GM19239 (cell line): Measurements from ENCODE around the gene ARMC6.

Source experiments
- DNase-seq: peaks from one replicate; pipeline ENCODE4 v3.0.0; 2011; ENCODE audit warnings: low spot score; ENCODE audit not compliant: insufficient read length
- FAIRE-seq: peaks from 2 replicates; lab custom pipeline; 2011; peaks lifted over from hg19 to GRCh38; lab: Jason Lieb, UNC

The ARMC6 gene

DNA sequence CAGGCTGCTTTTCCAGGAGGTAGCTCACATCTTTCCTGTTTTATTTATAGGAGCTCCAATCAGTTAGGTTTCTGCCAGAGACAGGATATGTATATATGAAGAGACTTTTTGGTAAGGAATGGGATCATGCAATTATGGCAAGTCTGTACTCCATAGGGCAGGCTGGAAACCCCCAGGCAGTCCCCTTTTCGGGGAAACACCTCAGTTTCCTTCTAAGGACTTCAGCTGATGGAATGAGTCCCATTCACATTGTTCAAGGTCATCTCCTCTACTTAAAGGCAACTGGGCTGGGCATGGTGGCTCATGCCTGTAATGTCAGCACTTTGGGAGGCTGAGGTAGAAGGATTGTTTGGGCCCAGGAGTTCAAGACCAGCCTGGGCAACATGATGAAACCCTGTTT is 19.5 kb downstream of the ARMC6 start:
- FAIRE-seq (no peak), DNase-seq (no peak)

DNA sequence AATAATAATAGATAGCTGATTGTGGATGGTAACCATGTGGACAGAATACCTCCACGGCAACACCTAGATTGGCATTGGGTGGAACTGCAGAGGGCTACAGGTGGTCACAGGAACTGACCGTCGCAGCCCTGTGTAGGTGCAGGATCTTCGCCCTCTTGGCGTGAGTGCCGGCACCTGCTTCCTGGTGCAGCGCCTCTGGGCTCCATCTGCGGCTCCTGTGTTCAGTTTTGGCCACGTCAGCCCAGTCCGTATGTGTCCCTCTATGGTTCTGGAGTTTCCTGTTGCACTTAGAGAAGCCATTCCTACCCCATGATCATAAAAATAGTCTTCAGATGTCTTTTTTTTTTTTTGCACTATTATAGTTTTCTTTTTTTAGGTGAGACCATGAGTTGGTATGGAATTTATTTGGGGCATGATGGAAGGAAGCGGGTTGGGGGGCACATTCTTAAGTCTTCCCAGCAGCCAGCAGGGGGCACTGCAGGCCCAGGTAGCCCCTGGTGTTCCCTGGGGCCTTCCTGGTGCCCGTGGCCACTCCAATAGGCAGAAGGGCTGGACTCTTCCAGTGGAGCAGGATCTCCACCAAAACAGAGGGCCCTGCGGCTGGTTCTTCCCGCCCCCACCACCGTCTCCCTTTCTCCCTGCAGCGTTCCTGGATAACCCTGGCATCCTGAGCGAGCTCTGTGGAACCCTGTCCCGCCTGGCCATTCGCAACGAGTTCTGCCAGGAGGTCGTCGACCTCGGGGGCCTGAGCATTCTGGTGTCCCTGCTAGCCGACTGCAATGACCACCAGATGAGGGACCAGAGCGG is 20.3 kb downstream of the ARMC6 start:
- no peak for FAIRE-seq
- DNase-seq, result no peak

DNA sequence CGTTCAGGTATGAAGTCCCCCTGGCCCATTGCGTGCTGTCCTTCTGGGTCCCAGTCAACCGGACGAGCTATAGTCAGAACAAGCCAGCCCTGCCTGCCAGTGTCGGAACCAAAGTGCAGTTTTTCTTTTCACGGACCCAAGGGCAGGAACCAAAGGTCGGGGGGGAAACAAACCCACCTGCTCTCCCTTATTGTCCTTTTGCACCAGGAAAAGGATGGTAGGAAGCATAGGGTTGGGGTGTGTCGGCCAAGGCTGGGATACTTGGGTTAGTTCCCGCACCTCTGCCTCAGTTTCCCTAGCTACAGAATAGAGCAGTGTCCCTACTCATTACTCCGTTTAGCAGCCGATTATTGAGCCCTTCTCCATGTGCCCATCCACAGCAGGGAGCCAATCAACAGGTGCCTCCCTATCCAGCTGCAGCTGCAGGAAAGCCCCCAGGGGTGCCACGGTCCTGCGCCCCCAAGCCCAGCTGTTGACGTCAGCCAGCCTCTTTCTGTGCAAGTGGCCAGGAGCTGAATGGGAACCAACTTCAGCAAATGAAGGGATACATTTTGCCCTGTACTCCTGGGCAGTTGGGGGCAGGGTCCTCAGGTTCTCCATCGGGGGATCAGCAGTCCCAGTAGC is 21.0 kb downstream of the ARMC6 start:
- no peak for FAIRE-seq

DNA sequence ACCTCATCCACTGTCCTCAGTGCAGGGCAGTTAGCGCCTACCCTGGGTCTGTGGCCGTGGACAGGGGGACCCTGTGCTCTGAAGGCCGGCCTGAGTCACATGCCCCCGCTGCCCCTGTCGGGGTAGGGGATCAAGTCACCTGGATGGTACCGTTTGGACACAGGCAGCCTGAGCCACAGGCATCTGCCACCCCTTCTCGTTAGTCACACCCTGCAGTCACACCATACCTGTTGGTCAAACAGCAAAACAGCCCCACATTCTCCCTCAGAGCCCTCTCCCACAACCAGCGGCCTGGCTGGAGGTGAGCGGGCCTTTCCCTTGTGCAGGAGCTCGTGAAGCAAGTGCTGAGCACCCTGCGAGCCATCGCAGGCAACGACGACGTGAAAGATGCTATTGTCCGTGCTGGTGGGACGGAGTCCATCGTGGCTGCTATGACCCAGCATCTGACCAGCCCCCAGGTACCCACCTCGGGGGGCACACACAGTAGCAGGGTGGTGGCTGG is 21.6 kb downstream of the ARMC6 start:
- FAIRE-seq, result no peak
- no peak for DNase-seq

More for the DNA sequence above, 21.0 kb downstream of the ARMC6 start:
- no peak for DNase-seq

DNA sequence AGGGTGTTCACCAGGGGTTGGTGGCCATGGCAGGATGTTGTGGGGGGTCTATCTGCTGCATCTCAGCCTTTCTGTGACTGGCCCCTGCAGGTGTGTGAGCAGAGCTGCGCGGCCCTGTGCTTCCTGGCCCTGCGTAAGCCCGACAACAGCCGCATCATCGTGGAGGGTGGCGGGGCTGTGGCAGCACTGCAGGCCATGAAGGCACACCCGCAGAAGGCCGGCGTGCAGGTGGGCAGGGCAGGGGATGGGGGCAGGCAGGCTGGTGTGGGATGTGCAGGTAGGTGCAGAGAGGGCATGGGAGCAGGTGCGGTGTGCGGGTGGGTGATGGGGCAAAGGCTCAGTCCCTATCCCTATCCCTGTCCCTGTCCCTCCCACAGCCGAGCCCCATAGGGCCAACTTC is 22.3 kb downstream of the ARMC6 start:
- DNase-seq, result no peak
- no peak for FAIRE-seq

DNA sequence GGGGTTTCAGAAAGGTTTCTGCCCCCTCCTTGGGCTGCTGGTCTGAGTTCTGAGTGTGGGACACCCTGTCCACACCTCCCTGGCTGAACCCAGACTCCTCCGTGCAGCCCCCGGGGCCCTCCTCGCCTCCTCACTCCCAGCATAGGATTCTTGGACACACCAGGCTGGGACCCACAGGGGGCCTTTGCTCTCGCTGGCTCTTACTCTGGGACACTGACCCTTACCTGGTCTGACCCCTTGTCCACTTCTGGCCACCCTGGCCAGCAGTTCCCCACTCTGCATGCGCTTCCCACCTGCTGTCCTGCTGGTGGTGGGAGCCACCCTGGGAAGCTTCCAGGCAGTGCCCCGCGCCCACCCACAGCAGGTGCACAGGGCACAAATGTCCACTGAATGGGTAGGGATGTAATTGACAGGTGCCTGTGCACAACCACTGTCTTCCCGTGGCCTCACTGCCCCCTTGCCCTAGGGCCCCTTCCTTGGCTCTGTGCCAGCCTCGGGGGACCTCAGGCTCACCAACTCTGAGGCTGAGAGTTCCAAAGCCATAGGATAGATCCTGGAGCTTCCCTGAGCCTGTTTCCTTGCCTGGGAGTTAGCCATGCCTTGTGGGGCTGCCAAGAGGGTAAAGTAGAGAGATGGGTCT is 23.4 kb downstream of the ARMC6 start:
- DNase-seq, result no peak
- FAIRE-seq, result no peak

DNA sequence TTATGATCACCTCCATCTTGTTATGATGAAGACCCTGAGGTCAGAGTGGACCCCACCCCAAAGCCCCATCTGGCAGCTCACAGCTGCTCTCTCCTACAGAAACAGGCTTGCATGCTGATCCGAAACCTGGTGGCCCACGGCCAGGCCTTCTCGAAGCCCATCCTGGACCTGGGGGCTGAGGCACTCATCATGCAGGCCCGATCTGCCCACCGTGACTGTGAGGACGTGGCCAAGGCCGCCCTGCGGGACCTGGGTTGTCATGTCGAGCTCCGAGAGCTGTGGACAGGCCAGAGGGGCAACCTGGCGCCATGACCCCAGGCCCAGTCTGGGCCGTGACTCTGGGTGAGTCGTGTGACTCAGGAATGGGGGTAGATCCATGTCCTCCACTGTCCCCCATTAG is 23.9 kb downstream of the ARMC6 start:
- DNase-seq, result no peak
- no peak for FAIRE-seq

DNA sequence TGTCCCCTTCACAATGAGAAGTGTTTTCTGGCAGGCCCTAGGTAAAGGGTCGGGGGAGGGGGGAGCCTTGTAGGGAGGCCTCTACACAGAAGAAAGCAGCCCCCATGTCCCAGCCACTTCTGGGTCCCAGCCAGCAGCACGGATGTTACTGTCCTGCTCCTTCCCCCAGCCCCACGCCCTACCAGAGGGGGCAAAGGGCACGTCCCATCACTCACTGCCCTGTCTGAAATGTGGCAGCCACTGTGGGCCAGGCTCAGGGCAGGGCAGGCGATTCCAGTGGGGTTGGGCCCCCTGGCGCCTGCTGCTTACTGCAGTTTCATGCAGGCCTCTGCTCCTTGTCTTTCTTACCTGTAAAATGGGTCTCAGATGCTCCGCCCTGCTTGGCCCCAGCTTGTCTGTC is 24.3 kb downstream of the ARMC6 start:
- DNase-seq, result no peak
- FAIRE-seq, result no peak

DNA sequence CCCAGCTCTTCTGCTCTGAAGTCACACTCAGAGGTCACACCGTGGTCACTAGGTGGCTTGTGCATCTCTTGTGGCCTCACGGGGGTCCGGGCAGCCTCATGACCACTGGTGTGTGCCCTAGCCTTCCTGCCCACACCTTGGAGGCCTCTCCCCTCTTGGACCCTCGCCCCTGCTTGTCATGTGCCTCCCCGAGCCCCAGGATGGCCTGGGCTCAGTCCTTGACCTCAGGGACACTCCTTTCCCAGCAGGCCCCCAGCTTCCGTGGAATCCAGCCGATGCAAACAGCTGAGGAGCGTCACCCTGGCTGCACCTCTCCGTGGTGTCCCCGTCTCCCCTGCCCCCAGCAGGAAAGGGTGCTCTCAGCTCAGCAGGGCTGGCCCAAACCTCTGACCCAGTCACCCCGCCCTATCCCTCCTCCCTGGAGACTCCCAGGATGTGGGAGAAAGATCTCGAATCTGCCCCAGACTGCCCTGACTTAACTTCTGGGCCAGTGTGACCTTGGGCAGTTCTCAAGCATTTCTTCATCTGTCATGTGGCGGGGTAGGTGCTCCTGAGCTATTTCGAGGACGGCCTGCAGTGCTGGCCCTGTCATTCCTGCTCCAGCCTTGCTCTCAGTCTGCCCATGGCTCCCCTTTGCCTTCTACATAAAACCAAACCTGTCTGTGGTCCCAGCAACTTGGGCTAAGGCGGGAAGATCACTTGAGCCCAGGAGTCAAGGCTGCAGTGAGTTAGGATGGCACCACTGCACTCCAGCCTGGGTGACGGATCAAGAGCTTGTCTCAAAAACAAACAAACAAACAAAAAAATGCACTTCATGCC is 25.8 kb downstream of the ARMC6 start:
- FAIRE-seq, result no peak

DNA sequence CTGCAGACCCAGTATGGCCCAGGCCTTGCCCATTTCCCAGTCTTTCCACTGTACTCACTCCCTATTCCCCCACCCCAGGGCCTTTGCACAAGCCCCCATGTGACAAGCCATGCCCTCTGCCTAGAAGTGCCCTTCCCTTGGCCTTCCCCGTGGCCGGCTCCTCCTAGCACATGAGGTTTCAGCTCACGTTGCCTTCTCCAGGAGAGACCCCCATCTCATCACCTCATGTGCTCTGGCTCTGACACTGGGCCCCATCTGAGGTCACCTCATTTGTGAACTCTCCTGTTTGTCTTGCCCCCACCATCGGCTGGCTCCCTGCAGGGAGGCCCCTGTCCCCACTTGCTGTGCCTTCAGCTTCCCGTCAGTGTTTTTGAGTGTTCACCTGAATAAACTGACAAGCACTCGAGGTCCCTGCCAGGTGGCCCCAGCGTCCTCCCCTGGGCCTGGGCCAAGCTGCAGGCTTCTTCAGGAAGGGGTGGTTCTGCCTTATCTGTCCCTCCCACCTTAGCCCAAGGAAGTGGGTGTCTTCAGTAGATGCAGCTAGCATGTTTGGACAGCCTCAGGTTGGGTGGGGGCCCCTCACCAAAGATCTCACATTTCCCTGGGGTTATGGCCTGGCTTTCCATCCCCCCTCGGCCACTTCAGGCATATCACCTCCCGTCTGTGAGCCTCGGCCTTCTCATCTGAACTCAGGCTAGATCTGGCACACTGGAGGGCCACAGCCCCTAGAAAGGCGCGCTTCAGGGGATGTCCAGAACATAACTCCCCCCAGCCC is 26.6 kb downstream of the ARMC6 start:
- FAIRE-seq (no peak), DNase-seq (no peak)

More for the DNA sequence above, 25.8 kb downstream of the ARMC6 start:
- no peak for DNase-seq

DNA sequence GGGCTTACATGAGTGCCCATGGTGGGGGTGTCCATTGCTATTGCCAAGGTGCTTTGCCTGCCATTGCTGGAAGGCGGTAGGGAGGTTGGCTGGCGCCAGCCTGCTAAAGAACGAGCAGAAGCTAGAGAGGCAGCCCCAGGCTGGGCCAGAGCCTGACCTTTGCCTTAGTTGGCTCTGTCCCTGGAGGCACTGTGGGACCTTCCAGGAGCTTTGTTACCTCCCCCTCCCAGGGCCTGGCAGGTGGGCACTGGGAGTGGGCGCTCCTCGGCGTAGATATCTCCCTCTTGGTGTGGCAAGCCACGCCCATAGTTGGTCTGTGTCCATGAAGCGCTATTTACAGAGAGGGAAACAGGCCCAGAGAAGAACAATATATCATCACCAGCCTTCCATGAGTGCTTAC is 28.1 kb downstream of the ARMC6 start:
- no peak for FAIRE-seq
- DNase-seq, result no peak

DNA sequence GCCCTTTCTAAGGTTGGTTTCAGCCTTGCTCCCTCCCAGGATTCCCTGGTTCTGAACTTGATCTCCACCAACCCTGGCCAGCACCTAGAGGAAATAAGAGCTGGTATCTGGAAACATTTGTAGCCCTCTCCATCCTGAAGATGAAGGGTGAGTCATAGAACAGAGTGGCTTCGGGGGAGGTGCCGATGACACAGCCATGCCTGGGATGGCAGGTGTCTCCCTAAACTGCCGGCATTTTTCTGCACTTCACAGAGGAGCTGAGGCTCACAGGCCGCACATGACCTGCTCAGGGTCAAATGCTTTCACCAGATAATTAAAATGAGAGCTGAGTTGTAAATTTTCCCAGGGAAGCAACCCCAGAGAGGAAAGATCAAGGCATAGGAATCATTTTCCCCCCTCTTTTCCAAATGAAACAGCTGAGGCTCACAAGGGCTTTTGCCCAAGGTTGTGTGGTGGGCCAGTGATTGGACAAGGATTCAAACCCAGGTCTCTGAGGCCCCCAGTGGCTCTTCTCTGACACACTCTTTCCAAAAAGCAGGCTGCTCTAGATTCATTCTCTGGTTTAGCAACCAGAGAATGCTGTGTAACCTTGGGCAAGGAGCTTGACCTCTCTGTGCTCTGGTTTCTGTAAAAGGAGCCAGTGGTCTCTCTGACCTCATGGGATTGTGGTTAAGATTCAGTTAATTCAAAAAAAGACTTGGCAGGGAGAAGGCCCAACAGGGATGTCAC is 29.2 kb downstream of the ARMC6 start:
- FAIRE-seq, result no peak

DNA sequence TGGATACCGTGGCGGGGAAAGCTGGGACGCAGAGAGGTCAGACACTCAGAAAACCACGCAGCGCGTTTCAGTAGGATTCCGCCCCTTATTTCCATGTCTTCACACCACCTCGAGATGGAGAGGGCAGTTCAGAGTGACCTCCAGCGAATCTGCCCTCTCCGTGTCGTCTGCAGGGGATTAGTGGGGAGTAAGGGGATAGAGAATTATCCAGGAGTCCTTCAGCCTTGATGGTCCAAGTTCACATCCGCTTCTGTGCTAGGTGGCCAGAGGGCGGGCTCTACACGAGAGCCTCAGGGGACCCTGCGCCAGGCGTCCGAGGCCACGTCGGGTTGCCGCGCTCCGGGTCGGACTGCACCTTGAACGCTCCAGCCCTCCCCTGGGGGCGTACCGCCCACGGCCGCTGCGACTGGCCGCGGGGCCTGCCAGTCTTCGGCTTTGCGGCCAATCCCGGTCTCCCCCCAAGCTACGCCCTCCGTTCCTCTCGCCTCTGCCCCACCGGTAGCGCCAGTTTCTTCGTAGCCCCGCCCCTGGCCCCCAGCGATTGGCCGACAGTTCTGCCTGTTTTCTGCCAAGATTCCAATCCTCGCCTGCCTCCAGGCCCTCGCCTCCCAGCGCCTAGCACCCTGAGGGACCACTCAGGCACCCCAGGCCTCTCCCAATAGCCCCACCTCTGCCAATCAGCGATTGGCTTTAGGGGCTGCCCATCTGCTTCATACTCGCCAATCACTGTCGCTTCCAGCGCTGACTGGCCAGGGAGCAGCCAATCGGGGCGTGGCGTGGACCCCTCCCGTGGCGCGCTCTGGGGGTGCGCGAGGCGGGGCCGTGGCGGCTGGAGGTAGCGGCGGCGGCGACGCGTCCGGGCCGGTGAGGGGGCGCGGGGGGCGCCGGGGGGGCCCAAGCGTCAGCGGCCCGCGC is 30.0 kb downstream of the ARMC6 start, which contains the start of gene SLC25A42:
SLC25A42 (plus strand) TSS at position 812 of the 915 bp plus-strand sequence. CDS start 32,131 bp downstream, outside the sequence.
- FAIRE-seq, result peak; percentile 97
- DNase-seq, result peak; percentile 100

More for the DNA sequence above, 29.2 kb downstream of the ARMC6 start:
- no peak for DNase-seq

DNA sequence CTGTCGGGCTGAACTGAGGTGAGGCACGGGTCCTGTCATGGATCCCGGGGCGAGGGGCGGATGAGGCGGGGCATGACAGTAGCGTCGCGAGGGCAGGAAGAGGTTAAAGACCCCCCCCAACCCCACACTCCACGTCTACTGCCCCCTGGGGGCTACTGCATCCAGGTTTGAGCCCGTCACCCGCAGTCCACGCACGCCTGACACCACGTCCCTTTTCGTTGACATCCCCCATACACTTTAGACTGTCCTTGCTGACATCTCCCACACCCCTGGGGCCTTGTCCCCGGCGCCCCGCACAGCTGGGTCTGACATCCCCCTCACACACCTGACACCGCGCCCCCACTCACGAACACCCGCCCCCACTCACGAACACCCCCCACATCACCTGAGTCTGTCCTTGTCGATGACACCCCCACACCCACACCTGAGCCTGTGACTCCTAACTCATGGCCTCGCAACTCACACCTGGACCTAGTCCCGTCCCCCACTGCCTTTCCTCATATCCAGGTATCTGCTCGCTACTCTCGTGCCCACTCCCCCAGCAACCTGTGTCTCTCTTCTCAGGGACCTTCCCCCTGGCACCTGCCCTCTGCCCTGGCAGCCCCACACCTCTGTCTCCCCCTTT is 30.8 kb downstream of the ARMC6 start:
- no peak for FAIRE-seq
- peak; percentile 52 for DNase-seq

DNA sequence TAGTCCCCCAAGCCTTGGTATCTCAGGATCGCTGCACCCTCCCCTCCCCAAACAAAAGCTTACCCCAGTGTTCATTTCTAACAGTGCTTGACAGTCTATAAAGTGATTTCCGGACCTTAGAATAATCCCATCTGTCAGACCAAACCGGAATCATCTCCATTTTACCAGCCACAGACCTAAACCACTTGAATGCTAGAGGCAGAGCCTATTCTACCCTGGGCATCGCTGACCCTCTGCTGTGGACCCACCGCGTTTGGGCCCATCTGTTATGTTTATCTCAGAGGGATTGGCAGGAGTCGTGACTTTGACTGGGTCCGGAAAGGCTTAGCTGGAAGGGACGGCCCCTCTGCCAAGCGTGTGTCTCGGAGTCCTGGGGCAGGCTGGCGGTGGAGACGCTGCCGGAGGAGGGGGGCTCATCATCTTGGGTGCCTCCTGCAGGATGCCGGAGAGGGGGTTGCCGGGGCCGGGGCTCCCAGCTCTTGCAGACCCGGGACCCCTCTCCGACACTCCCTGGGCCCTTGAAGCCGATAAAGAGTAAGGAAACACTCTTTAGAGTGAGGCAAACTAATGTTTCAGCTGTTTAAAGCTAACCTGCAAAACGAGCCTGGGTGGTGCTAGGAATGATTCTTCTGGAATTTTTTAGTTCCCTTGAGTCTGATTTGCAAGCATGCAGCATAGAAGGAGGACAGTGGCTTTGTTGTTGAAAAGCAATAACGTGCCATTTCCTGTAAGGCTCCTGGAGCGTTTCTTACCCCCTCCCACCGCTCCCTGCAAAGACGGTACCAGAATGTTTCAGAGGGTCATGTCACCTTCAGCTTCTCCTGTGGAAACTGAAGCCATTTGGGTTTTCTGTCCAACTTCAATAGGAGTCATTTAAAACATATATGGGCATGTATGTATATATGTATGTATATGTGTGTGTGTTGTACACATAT is 31.7 kb downstream of the ARMC6 start:
- DNase-seq (peak; percentile 19), FAIRE-seq (peak; percentile 56)
